Dendritic cell treated with granulocyte-macrophage colony-stimulating factor and Interleukin-4, amounts not matched to agents 40 ng/mL and 50 ng/mL, for 4 days (primary cell): ENCODE data around the gene KRTAP12-2.
"Not testable (repeated sequence)": the region's sequence is repeated elsewhere in the genome, so short reads cannot be mapped to it uniquely, and the experiment has no call there.

Experiments
- H3K27ac Mint-ChIP-seq: one replicate; pipeline ENCODE4 v1.8.0; 2022; ENCODE audit warnings: mild to moderate bottlenecking, mixed read lengths
- H3K27me3 Mint-ChIP-seq: one replicate; pipeline ENCODE4 v1.8.0; 2022; ENCODE audit warnings: mild to moderate bottlenecking, mixed read lengths
- H3K36me3 Mint-ChIP-seq: one replicate; pipeline ENCODE4 v1.8.0; 2022; ENCODE audit warnings: low read depth, mixed read lengths
- H3K4me1 Mint-ChIP-seq: one replicate; pipeline ENCODE4 v1.8.0; 2022; ENCODE audit warnings: low read depth, mixed read lengths
- H3K4me3 Mint-ChIP-seq: one replicate; pipeline ENCODE4 v1.8.0; 2022; ENCODE audit warnings: mild to moderate bottlenecking, moderate library complexity, mixed read lengths
- H3K9me3 Mint-ChIP-seq: one replicate; pipeline ENCODE4 v1.8.0; 2022; ENCODE audit warnings: mixed read lengths
- intact Hi-C: fragments of 100-400 bp; cut with micrococcal nuclease; formaldehyde crosslinking; loops from one replicate; pipeline ENCODE4 v1.15.0; 2022

The KRTAP12-2 gene

GRCh38 chr21:44697172-44697810 lies 30.6 kb upstream of the KRTAP12-2 start, which contains the start of gene KRTAP10-12:
TSS of gene KRTAP10-12 (plus strand) at chr21:44697172. CDS start at chr21:44697202, 30 bp downstream.
- H3K4me1 Mint-ChIP-seq, H3K4me3 Mint-ChIP-seq, H3K27ac Mint-ChIP-seq, intact Hi-C loops, H3K36me3 Mint-ChIP-seq: not testable (repeated sequence)
- Mint-ChIP-seq H3K27me3 (peaks cover 69% of the 10 kb centered on the region), H3K9me3 (peaks cover 18% of the 10 kb centered on the region)

- peaks cover 64% of the 10 kb centered on the region for H3K27me3 Mint-ChIP-seq
- intact Hi-C loops = no loop called here
- H3K4me3 Mint-ChIP-seq = no peak overlapping the region
- H3K27ac Mint-ChIP-seq = no peak overlapping the region
- no peaks in the 10 kb centered on the region for H3K36me3 Mint-ChIP-seq
- H3K9me3 Mint-ChIP-seq = peaks cover 18% of the 10 kb centered on the region
- H3K4me1 Mint-ChIP-seq = no peaks in the 10 kb centered on the region
Measured at GRCh38 chr21:44696572-44696971, 29.8 kb upstream of the KRTAP12-2 start.

GRCh38 chr21:44695641-44696040 lies 28.9 kb upstream of the KRTAP12-2 start:
- Mint-ChIP-seq H3K36me3 (no peaks in the 10 kb centered on the region), H3K4me1 (no peaks in the 10 kb centered on the region), H3K9me3 (peaks cover 18% of the 10 kb centered on the region), H3K27ac (no peak overlapping the region), H3K27me3 (peaks cover 57% of the 10 kb centered on the region), H3K4me3 (no peak overlapping the region)
- intact Hi-C loops = no loop called here

- Mint-ChIP-seq H3K36me3 (no peaks in the 10 kb centered on the region), H3K27ac (no peak overlapping the region), H3K9me3 (peaks cover 18% of the 10 kb centered on the region), H3K4me1 (no peaks in the 10 kb centered on the region), H3K27me3 (peaks cover 56% of the 10 kb centered on the region), H3K4me3 (no peak overlapping the region)
- intact Hi-C loops = no loop called here
Measured at GRCh38 chr21:44695184-44695583, 28.5 kb upstream of the KRTAP12-2 start.

- Mint-ChIP-seq H3K9me3 (peaks cover 18% of the 10 kb centered on the region), H3K4me3 (no peak overlapping the region), H3K27me3 (peaks cover 56% of the 10 kb centered on the region), H3K27ac (no peak overlapping the region), H3K36me3 (no peaks in the 10 kb centered on the region), H3K4me1 (no peaks in the 10 kb centered on the region)
- intact Hi-C loops = no loop called here
Measured at GRCh38 chr21:44694776-44695175, 28.0 kb upstream of the KRTAP12-2 start.

- peaks cover 42% of the 10 kb centered on the region for H3K27me3 Mint-ChIP-seq
Measured at GRCh38 chr21:44692798-44693512, 26.2 kb upstream of the KRTAP12-2 start.

GRCh38 chr21:44691686-44692085 lies 25.0 kb upstream of the KRTAP12-2 start:
- intact Hi-C loops = no loop called here
- Mint-ChIP-seq H3K4me3 (no peak overlapping the region), H3K9me3 (peaks cover 18% of the 10 kb centered on the region), H3K27ac (no peak overlapping the region), H3K36me3 (no peaks in the 10 kb centered on the region), H3K4me1 (no peaks in the 10 kb centered on the region), H3K27me3 (peaks cover 37% of the 10 kb centered on the region)

More at GRCh38 chr21:44692798-44693512, 26.2 kb upstream of the KRTAP12-2 start:
- no peak overlapping the region for H3K4me3 Mint-ChIP-seq
- H3K9me3 Mint-ChIP-seq = peaks cover 18% of the 10 kb centered on the region
- no peaks in the 10 kb centered on the region for H3K36me3 Mint-ChIP-seq
- intact Hi-C loops = no loop called here
- H3K4me1 Mint-ChIP-seq = no peaks in the 10 kb centered on the region
- no peak overlapping the region for H3K27ac Mint-ChIP-seq

- intact Hi-C loops, H3K36me3 Mint-ChIP-seq, H3K4me3 Mint-ChIP-seq, H3K27ac Mint-ChIP-seq, H3K4me1 Mint-ChIP-seq: not testable (repeated sequence)
- H3K9me3 Mint-ChIP-seq = peaks cover 18% of the 10 kb centered on the region
- H3K27me3 Mint-ChIP-seq = peaks cover 25% of the 10 kb centered on the region
Measured at GRCh38 chr21:44689740-44690139, 23.0 kb upstream of the KRTAP12-2 start.

GRCh38 chr21:44687671-44688070 lies 20.9 kb upstream of the KRTAP12-2 start:
- Mint-ChIP-seq H3K27me3 (peaks cover 22% of the 10 kb centered on the region), H3K36me3 (no peaks in the 10 kb centered on the region), H3K27ac (no peak overlapping the region), H3K4me1 (no peaks in the 10 kb centered on the region), H3K4me3 (no peak overlapping the region), H3K9me3 (peaks cover 3% of the 10 kb centered on the region)
- intact Hi-C loops = no loop called here

GRCh38 chr21:44686843-44687561 lies 20.3 kb upstream of the KRTAP12-2 start:
- Mint-ChIP-seq H3K4me3 (no peak overlapping the region), H3K9me3 (no peaks in the 10 kb centered on the region), H3K36me3 (no peaks in the 10 kb centered on the region), H3K27ac (no peak overlapping the region), H3K4me1 (no peaks in the 10 kb centered on the region), H3K27me3 (peaks cover 23% of the 10 kb centered on the region)
- intact Hi-C loops = no loop called here

GRCh38 chr21:44686000-44686781 lies 19.5 kb upstream of the KRTAP12-2 start:
- H3K4me1 Mint-ChIP-seq = no peaks in the 10 kb centered on the region
- intact Hi-C loops = no loop called here
- no peak overlapping the region for H3K27ac Mint-ChIP-seq
- no peaks in the 10 kb centered on the region for H3K9me3 Mint-ChIP-seq
- H3K27me3 Mint-ChIP-seq = peaks cover 27% of the 10 kb centered on the region
- no peak overlapping the region for H3K4me3 Mint-ChIP-seq
- no peaks in the 10 kb centered on the region for H3K36me3 Mint-ChIP-seq

- H3K27ac Mint-ChIP-seq, H3K9me3 Mint-ChIP-seq, H3K4me1 Mint-ChIP-seq, H3K4me3 Mint-ChIP-seq, H3K36me3 Mint-ChIP-seq, intact Hi-C loops: not testable (repeated sequence)
- H3K27me3 Mint-ChIP-seq = peaks cover 23% of the 10 kb centered on the region
Measured at GRCh38 chr21:44685050-44685449, 18.3 kb upstream of the KRTAP12-2 start.

- no peaks in the 10 kb centered on the region for H3K4me1 Mint-ChIP-seq
- peaks cover 24% of the 10 kb centered on the region for H3K27me3 Mint-ChIP-seq
- intact Hi-C loops = no loop called here
- no peaks in the 10 kb centered on the region for H3K9me3 Mint-ChIP-seq
- H3K4me3 Mint-ChIP-seq = no peak overlapping the region
- H3K27ac Mint-ChIP-seq = no peak overlapping the region
- no peaks in the 10 kb centered on the region for H3K36me3 Mint-ChIP-seq
Measured at GRCh38 chr21:44684483-44684882, 17.8 kb upstream of the KRTAP12-2 start.
